ENCODE measurements around the gene TAS2R19.

The TAS2R19 gene

DNA sequence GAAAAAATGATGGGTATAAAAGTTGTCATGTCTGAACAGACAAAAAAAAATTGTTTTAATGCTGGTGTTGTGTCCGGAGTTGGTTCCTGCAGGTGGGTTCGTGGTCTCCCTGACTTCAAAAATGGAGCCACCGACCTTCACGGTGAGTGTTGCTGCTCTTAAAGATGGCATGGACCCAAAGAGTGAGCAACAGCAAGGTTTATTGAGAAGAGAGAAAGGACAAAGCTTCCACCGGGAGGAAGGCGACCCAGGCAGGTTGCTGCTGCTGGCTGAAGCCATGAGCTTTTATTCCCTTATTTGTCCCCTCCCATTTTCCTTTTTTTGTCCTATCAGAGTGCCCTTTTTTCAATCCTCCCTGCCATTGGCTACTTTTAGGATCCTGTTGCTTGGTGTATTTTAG, 8.9 kb upstream of the TAS2R19 start, which contains the start of gene TAS2R31:
TAS2R31 (minus strand) TSS at position 101 of the 400 bp plus-strand sequence; CDS start at position 29, 72 bp downstream.
- DNase-seq (ENCODE audit: insufficient read length) (no peak), FAIRE-seq (no peak)
- TF ChIP-seq POLR2A (IDR thresholded peaks at IDR 0.05; ENCODE audit: low read depth, low read length) (no peak), POLR2AphosphoS5 (IDR thresholded peaks at IDR 0.05; ENCODE audit: low read depth, low read length) (no peak), TAF1 (IDR thresholded peaks at IDR 0.05; ENCODE audit: borderline replicate concordance, low read depth, low read length) (no peak)

DNA sequence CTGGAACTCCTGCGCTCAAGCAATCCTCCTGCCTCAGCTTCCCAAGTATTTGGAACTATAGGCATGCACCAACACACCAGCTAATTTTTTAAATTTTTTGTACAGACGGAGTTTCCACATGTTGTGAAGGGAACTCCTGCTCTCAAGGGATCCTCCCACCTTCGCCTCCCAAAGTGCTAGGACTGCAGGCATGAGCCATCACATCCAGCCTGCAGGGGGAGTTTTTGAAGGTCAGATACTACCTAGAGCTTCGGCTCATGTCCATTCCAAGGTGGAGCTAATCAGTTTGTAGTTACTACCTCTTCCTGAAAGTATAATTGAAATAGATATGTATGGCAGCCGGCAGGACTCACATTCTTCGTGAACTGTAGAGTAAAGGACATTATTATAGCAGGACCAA, 3.7 kb upstream of the TAS2R19 start:
- FAIRE-seq (no peak), DNase-seq (ENCODE audit: insufficient read length) (no peak)
- no peak for TF ChIP-seq POLR2A (IDR thresholded peaks at IDR 0.05; ENCODE audit: low read depth, low read length)
- no peak for TF ChIP-seq POLR2AphosphoS5 (IDR thresholded peaks at IDR 0.05; ENCODE audit: low read depth, low read length)

DNA sequence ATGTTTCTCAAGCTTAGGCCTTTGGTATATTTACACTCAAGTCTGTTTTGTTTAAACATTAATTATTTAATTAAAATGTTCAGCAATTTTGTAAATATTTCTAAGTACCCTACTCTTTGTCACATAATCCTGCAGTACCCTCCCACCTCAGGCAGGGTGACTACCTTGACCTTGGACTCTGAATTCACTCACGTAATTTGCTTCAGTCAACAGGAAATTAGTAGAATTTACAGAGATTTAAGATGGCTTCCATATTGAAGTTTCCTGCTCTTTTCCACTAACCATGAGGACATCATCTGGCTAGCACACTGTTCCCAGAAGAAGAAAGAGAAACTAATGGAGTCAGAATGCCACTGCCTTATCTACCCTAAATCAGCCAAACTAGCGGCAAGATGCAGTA, 967 bp upstream of the TAS2R19 start:
- FAIRE-seq = no peak
- no peak for TF ChIP-seq POLR2A (IDR thresholded peaks at IDR 0.05; ENCODE audit: low read depth, low read length)
- TF ChIP-seq TAF1 (IDR thresholded peaks at IDR 0.05; ENCODE audit: borderline replicate concordance, low read depth, low read length) = no peak
- TF ChIP-seq POLR2AphosphoS5 (IDR thresholded peaks at IDR 0.05; ENCODE audit: low read depth, low read length) = no peak
- DNase-seq (ENCODE audit: insufficient read length) = no peak

DNA sequence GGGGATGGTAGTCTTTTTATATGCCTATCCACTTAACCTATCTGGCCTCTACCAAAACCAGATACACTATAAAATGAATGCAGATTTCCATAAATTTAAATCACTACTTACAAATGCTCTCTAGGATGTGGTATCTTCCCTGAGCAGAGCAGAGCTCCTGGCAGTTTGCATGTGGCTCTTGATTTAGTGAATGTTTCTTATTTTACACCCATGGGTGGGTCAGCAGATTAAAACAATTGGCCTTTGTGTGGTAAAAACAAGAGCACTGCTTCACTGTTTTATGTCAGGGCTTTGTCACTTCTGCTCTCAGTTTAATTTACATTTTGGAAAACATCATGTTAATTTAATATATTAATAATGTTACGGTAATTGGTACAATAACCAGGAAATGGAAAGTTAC, 5.5 kb downstream of the TAS2R19 start:
- no peak for FAIRE-seq
- DNase-seq (ENCODE audit: insufficient read length) = no peak
- TF ChIP-seq POLR2A (IDR thresholded peaks at IDR 0.05; ENCODE audit: low read depth, low read length) (no peak), POLR2AphosphoS5 (IDR thresholded peaks at IDR 0.05; ENCODE audit: low read depth, low read length) (no peak), TAF1 (IDR thresholded peaks at IDR 0.05; ENCODE audit: borderline replicate concordance, low read depth, low read length) (no peak)

DNA sequence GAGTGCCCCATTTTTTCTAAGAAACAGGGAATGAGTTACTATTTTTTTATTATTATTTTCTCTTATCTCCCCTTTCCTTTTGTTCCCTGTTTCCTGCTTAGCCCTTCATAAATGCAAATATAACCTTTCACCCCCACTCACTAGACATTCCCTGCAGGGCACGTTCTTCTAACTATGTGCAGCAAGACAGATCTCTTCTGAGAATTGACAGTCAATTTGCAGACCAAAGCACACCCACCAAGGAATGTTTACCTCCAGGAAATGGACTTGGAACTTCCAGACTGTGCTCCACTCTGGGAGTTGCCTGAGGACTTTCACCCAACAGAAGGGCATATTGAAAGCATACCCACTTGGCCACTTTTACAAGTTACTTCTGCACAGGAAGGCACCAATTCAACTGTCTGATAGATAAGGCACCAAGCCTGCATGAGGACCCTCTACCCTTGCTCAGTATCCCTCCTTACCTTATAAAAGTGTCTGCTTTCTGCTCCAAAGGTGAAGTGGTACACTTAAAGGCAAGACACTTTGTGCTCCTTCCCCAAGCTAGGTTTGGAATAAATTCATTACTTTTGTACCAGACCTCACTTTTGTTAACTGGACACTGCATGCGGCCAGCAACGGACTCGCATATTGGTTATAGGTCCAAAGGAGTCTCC, 6.5 kb downstream of the TAS2R19 start:
- no peak for FAIRE-seq
- TF ChIP-seq POLR2AphosphoS5 (IDR thresholded peaks at IDR 0.05; ENCODE audit: low read depth, low read length) (no peak), POLR2A (IDR thresholded peaks at IDR 0.05; ENCODE audit: low read depth, low read length) (no peak), TAF1 (IDR thresholded peaks at IDR 0.05; ENCODE audit: borderline replicate concordance, low read depth, low read length) (no peak)
- DNase-seq (ENCODE audit: insufficient read length) = no peak

DNA sequence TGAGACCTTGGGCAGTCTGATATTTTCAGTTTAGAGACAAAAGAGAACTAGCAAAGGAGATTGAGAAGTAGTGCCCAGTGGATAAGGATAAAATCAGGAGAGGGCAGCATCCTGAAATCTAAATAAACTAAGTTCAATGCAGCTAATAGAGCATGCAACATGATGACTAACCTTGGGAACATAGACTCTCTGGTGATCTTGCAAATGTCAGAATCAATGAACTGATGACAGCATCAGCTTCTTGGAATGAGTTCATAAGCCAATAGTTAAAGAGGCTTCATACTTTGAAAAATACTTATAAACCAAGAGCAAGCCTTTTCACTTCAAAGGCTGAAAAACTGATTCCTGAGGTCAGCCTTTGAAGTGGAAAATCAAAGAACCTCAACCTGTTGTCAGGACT, 8.2 kb downstream of the TAS2R19 start:
- no peak for FAIRE-seq
- no peak for TF ChIP-seq TAF1 (IDR thresholded peaks at IDR 0.05; ENCODE audit: borderline replicate concordance, low read depth, low read length)
- TF ChIP-seq POLR2A (IDR thresholded peaks at IDR 0.05; ENCODE audit: low read depth, low read length) = no peak
- no peak for TF ChIP-seq POLR2AphosphoS5 (IDR thresholded peaks at IDR 0.05; ENCODE audit: low read depth, low read length)
- no peak for DNase-seq (ENCODE audit: insufficient read length)

DNA sequence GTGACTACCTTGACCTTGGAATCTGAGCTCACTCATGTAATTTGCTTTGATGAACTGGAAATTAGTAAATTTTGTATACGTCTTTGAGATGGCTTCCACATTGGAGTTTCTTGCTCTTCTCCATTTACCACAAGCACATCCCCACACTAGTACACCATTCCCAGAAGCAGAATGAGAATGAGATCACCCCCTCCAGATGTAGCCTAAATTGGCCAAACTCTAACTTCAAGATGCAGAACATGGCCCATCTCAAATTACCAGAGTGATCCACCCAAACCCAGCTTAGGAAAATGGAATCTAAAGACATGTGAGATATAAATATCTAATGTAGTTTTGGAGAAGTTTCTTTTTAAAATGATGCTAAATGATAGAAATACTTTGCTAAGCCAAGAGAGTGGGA, 14.8 kb downstream of the TAS2R19 start:
- peak; percentile 76 for FAIRE-seq
- no peak for DNase-seq (ENCODE audit: insufficient read length)
- TF ChIP-seq TAF1 (IDR thresholded peaks at IDR 0.05; ENCODE audit: borderline replicate concordance, low read depth, low read length) (no peak), POLR2A (IDR thresholded peaks at IDR 0.05; ENCODE audit: low read depth, low read length) (no peak), POLR2AphosphoS5 (IDR thresholded peaks at IDR 0.05; ENCODE audit: low read depth, low read length) (no peak)

DNA sequence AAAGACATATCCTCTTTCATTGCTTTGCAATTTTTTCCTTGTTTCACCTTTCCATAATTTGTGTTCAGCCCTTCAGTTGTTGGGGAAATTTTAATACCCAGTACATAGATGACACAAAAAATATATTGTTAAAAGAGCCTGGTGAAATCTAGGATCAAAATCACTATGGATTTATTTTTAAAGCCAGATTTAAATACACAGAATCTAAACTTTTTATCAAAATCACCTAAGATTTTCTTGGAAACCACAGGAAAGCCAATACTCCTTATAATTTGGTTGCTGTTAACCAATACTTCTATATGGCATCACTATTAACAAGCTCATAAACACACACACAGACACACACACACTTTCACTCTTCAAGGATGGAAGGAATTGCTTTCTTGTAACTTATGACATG, 24.2 kb downstream of the TAS2R19 start, which contains the start of gene TAS2R20:
TAS2R20 (minus strand) TSS at position 101 of the 400 bp plus-strand sequence. CDS start 429 bp downstream, outside the sequence.
- no peak for FAIRE-seq
- DNase-seq (ENCODE audit: insufficient read length) = no peak
- TF ChIP-seq TAF1 (IDR thresholded peaks at IDR 0.05; ENCODE audit: borderline replicate concordance, low read depth, low read length) (no peak), POLR2A (IDR thresholded peaks at IDR 0.05; ENCODE audit: low read depth, low read length) (no peak), POLR2AphosphoS5 (IDR thresholded peaks at IDR 0.05; ENCODE audit: low read depth, low read length) (no peak)

DNA sequence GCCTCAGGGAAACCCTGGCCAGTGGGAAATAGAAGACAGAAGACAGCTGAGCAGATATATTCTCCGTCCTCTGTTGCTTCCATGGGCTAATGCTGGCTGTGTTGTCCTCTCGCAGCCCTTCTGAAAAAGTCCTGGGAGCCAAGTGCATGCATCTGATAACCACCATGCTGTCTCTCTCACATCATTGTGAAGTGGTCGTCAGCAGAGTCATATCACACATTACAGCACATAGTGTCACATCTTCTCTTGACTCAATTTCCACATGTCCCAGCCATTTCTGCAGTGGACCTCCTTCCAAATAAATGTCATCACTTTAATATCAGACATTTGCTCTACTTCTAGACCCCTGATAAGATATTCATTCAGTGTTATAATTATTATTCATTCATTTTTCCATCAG, 28.1 kb downstream of the TAS2R19 start:
- DNase-seq (ENCODE audit: insufficient read length) (no peak), FAIRE-seq (no peak)
- TF ChIP-seq POLR2AphosphoS5 (IDR thresholded peaks at IDR 0.05; ENCODE audit: low read depth, low read length) = no peak
- no peak for TF ChIP-seq POLR2A (IDR thresholded peaks at IDR 0.05; ENCODE audit: low read depth, low read length)
- no peak for TF ChIP-seq TAF1 (IDR thresholded peaks at IDR 0.05; ENCODE audit: borderline replicate concordance, low read depth, low read length)

DNA sequence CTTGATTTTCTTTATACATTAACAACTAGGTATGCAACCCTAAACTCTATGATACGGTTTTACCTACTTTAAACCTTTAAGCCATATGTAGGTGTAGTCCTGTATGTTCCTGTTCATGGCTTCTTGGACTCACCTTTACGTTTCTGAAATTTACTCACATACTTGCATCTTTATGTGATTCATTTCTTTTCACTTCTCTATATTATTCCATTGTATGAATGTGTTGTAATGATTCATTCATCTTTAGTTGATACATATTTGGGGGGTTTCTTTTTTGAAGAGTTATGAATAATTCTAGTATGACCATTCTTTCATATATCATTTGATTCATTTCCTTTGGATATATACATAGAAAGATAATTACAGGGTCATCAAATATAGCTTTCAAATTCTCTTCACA, 33.3 kb downstream of the TAS2R19 start:
- FAIRE-seq = no peak
- no peak for DNase-seq (ENCODE audit: insufficient read length)
- no peak for TF ChIP-seq POLR2A (IDR thresholded peaks at IDR 0.05; ENCODE audit: low read depth, low read length)
- no peak for TF ChIP-seq POLR2AphosphoS5 (IDR thresholded peaks at IDR 0.05; ENCODE audit: low read depth, low read length)
- no peak for TF ChIP-seq TAF1 (IDR thresholded peaks at IDR 0.05; ENCODE audit: borderline replicate concordance, low read depth, low read length)

DNA sequence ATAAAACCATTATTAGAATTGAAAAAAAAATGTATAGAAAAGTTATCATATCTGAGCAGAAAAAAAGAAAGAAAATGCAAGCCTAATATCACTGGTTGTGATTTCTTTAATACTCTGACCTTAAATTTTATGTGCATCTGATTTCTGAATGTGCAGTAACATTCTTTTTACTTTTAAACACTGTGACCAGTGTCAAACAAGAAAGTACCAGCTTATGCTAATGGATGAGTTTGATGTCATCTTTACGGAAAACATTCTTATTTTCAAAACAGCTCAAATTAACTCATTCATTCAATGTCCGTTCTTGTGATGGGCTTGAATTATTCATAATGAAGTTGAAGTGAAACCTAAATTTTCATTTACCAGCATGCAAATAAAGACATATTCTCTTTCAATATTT, 35.6 kb downstream of the TAS2R19 start, which contains the start of gene TAS2R50:
TAS2R50 (minus strand) TSS at position 101 of the 400 bp plus-strand sequence; CDS start at position 49, 52 bp downstream.
- FAIRE-seq (no peak), DNase-seq (ENCODE audit: insufficient read length) (no peak)
- TF ChIP-seq POLR2AphosphoS5 (IDR thresholded peaks at IDR 0.05; ENCODE audit: low read depth, low read length) (no peak), TAF1 (IDR thresholded peaks at IDR 0.05; ENCODE audit: borderline replicate concordance, low read depth, low read length) (no peak)

DNA sequence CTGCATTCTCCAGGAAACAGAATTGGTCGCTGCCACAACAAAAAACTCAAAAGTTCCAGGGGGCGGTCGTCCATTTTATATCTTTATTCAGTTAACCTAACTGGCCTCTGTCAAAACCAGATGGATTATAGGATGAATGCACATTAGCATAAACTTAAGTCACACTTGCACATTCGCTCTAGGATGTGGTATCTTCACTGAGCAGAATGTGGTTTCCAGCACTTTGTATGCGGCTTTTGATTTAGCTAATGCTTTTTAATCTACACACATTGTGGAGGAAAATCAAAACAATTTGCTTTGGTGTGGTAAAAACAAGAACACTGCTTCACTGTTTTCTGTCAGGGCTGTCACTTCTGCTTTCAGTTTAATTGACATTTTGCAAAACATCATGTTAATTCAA, 40.2 kb downstream of the TAS2R19 start:
- TF ChIP-seq POLR2A (IDR thresholded peaks at IDR 0.05; ENCODE audit: low read depth, low read length) (no peak), POLR2AphosphoS5 (IDR thresholded peaks at IDR 0.05; ENCODE audit: low read depth, low read length) (no peak), TAF1 (IDR thresholded peaks at IDR 0.05; ENCODE audit: borderline replicate concordance, low read depth, low read length) (no peak)
- DNase-seq (ENCODE audit: insufficient read length) (no peak), FAIRE-seq (no peak)
